SHP77 treated with DMSO at 0.1 percent for 48 hours (cell line): Measurements from ENCODE around the gene TNPO3.
"Not testable (repeated sequence)": the region's sequence is repeated elsewhere in the genome, so short reads cannot be mapped to it uniquely, and the experiment has no call there.

ENCODE experiments used
- DNase-seq: peaks from one replicate; lab custom pipeline; 2025; lab: John Stamatoyannopoulos, UW

Gene TNPO3

GRCh38 chr7:129014501-129015101 is 40.3 kb downstream of the TNPO3 start:
- no peak for DNase-seq

DNA sequence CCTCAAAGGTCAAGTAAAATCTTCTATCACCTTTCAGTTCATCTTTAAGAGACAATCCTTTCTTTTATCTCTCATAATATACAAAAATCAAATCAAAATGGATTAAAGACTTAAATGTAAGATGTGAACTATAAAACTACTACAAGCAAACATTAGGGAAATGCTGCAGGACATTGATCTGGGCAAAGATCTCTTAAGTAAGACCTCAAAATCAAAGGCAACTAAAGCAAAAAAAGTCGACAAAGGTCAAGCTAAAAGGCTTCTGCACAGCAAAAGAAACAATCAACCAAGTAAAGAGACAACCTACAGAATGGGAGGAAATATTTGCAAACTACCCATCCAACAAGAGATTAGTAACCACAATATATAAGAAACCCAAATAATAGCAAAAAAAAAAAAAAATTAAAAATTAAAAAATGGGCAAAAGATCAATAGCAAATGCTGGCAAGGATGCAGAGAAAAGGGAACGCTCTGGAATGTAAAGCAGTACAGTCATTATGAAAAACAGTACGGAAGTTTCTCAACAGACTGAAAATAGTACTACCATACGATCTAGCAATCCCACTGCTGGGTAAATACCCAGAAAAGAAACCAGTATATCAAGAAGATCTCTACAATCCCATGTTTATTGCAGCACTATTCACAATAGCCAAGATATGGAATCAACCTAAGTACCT is 41.7 kb downstream of the TNPO3 start:
- no peak for DNase-seq

DNA sequence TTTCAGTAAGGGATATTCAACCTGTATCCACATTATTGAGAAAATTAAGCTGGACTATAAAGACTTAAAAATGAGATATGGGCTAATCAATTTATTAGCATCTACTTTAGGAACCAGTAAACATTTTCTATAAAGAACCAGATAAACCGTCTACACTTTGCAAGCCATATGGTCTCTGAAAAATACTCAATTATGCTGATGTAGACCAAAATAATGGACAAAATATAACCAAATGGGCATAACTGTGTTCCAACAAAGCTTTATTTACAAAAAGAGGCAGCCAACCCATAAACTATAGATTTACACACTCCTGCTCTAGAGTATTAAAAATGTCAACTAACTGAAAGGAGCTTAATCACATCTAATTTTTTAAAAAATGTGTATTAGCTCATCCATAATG is 42.3 kb downstream of the TNPO3 start:
- no peak for DNase-seq

- DNase-seq, result no peak
Observed at GRCh38 chr7:129010075-129010474, 44.8 kb downstream of the TNPO3 start.

- DNase-seq, result no peak
Observed at GRCh38 chr7:129009437-129009836, 45.5 kb downstream of the TNPO3 start.

DNA sequence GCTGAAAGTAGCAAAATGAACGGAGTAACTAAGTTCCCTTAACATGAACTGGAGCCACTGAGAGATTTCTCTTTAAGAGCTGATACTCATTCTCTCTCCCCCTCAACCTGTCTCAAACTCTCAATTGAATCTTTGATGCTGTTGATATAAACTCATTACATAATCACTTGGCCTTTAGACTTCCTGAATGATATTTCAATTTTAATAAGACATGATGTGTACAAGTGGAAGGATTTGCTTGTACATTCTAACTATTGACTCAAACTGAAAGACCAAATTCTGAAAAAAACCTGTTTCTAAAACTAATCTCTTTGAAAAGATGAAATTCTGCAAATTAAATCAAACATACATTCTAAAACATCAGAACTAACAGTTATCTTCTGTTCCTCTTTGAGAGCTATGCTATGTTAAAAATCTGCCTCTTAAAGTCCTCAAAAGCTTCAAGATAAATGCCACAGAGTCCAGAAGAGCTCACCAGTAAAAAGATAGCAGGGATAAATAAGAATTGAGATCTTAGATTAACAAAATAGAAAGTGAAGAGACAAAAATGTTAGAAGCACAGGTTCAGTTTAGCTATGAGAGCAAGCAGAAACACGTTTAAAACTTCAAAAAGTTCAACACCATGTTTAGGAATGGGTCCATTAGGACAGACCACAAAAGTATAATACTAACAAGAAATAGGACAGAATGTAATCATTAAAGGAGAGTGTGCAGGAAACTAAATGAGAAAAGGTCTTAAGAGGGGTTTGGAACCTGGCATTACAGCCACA is 46.1 kb downstream of the TNPO3 start:
- DNase-seq, result no peak

DNA sequence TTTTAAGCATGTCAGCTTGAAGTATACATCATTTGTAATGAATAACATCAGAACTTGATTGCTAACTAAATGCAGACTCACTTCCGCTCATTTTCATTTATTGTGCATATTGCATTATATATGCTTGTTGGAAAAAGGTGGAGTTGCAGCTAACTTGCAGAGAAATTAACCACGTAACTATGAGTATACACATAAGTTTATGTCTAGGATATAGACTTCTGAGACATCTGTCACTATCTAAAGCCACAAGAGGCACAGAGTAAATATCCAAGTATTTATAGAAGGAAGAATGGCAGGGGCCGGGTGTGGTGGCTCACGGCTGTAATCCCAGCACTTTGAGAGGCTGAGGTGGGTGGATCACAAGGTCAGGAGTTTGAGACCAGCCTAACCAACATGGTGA is 47.3 kb downstream of the TNPO3 start:
- no peak for DNase-seq

DNA sequence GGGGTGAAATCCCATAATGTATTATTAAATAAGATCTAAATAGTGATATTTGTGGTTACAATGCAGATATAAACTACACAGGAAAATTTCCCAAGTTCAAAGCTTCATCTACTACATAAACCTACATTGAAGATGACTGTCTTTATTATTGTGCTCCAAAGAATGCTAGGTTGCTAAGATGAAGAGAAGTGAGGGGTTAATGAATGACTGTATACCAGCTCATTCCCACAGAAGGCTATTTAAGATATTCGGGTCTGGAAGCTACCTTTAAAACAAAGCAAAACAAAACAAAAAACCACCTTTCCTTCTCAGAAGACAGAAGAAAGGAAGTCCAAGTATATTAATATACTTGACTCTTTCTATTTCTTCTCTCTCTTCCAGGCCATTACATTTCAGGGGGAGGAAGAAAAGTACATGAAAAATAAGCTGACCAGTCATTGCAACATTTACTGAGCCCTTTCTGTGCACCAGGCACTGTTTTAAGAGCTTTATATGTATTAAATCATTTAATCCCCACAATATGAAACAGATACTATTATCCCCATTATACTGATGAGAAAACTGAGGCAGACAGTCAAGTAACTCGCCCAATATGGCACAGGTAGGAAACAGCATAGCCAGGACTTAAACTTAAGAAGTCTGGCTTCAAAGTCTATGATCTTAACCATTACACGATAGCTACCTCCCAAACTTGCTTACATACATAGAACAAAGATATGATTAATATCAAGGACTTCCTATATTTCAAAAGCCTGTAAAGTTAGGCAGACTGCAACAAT is 48.1 kb downstream of the TNPO3 start:
- DNase-seq, result no peak

DNA sequence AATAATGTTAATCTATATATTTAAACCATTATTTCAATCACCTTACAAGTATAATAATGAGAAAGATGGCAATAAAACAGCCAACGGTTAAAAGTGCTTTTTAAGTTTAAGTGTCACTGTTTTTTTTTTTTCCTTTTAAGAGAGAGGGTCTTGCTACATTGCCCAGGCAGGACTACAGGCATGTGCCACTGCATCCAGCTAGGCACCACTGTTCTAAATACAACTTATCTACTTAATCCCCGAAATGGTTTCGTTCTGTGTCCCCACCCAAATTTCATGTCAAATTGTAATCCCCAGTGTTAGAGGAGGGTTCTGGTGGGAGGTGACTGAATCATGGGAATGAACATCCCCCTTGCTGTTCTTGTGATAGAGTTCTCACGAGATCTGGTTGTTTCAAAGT is 49.7 kb downstream of the TNPO3 start:
- no peak for DNase-seq

GRCh38 chr7:128997181-128997580 is 57.7 kb downstream of the TNPO3 start:
- no peak for DNase-seq

GRCh38 chr7:128994560-128994959 is 60.4 kb downstream of the TNPO3 start:
- not testable (repeated sequence) for DNase-seq

- no peak for DNase-seq
Observed at GRCh38 chr7:128993419-128993818, 61.5 kb downstream of the TNPO3 start.

GRCh38 chr7:128989961-128990360 is 65.0 kb downstream of the TNPO3 start:
- no peak for DNase-seq

DNA sequence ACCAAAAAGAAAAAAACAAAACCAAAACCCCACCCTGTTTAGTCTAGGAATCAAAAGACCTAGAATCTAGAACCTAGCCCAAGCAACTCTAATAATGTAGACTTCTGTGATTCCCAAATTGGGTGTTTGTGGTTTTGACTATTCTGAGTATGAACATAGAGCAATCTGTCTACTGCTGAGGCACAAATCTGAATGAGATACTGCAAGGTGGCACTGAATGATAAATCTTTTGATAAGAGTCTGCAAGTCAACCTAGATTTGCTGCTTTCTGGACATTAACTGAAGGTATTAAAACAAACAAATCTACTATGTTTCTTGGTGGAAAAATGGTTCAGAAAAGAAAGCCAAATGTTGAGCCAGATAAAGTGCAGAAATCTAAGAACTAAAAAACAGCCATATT is 66.5 kb downstream of the TNPO3 start:
- no peak for DNase-seq

- DNase-seq, result no peak
Observed at GRCh38 chr7:128986609-128987008, 68.3 kb downstream of the TNPO3 start.

DNA sequence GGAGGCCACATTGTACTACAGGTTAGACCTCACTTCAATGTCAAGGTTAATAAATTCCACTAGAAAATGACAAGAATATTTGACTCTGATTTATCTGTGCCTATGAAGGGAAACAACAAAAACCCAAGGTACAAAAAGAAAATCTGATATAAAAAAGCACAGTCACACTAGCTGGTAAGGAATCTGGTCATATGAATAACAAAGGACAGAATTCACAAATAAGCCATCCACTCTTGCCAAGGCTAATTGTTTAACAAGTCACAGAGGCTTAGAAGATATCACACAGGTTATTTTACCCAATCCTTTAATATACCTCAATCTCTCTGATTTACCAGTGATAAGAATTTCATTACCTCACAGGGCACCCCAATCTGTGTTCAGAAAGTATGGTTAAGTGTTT is 69.3 kb downstream of the TNPO3 start:
- DNase-seq, result no peak

DNA sequence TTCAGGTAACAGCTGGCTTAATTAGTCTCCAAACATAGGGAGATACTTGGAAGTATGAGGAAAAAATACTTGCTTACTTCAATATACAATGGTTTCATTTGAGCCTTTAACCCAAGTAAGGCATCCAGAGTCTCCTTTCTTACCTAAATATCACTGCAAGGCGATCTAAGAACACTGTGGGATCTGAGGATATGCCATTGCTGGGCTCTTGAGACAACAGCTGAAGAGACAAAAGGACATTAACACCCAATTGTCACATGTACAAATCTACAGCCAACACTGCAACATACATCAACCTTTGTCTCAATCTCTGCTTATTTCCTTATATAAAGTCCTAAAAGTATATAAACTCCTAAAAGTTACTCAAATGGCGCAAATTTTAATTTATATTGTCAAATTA is 72.8 kb downstream of the TNPO3 start:
- no peak for DNase-seq

- DNase-seq, result no peak
Observed at GRCh38 chr7:128974241-128974934, 80.5 kb downstream of the TNPO3 start.

DNA sequence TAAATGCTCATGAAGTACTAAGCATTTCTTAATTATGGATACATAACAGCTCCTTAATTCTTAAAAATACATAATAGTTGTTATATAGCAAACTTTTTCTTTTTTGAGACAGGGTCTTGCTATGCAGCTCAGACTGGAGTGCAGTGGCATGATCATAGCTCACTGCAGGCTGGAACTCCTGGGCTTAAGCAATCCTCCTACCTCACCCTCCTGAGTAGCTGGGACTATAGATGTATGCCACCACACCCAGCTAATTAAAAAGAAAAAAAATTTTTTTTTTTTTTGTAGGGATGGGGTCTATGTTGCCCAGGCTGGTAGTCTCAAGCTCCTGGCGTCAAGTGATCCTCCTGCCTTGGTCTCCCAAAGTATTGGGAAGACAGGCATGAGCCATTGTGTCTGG is 86.3 kb downstream of the TNPO3 start:
- no peak for DNase-seq

GRCh38 chr7:128963327-128963757 is 91.6 kb downstream of the TNPO3 start:
- DNase-seq, result no peak

DNA sequence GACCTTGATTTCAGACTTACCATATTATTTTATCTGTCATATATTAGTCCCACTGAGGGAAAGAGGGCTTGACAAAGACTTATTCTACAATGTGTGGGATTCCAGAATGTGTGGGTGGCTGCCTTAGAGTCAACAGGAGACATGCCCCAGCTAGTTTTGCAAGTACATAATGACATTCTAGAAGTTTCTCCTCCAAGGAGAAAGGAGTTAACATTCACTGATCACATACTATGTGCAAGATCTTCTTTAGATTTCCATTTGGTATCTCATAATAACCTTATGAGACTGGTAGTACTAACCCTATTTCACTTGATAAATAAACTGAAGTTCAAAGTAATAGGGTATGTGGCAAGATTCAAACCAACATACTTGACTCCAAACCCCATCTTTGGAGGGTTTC is 92.0 kb downstream of the TNPO3 start:
- DNase-seq, result no peak
